Measurements from ENCODE around the gene KSR1.

DNA sequence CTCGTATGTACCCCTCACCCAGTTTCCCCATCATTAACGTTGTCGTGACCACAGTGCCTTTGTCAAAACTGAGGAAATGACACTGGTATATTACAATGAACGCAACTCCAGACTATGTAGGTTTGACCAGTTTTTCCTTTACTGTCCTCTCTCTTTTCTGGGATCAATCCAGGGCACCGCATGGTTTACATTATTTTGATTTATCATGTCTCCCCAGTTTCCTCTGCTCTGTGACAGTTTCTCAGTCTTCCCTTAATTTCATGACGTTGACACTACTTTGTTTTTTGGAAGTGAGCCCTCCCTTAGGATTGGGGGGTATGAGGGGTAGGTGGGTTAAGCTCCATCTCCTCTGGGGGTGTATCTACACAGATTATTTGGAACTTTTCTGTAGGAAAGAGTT lies 98.7 kb downstream of the KSR1 start:
- TF ChIP-seq, protein P1, sequence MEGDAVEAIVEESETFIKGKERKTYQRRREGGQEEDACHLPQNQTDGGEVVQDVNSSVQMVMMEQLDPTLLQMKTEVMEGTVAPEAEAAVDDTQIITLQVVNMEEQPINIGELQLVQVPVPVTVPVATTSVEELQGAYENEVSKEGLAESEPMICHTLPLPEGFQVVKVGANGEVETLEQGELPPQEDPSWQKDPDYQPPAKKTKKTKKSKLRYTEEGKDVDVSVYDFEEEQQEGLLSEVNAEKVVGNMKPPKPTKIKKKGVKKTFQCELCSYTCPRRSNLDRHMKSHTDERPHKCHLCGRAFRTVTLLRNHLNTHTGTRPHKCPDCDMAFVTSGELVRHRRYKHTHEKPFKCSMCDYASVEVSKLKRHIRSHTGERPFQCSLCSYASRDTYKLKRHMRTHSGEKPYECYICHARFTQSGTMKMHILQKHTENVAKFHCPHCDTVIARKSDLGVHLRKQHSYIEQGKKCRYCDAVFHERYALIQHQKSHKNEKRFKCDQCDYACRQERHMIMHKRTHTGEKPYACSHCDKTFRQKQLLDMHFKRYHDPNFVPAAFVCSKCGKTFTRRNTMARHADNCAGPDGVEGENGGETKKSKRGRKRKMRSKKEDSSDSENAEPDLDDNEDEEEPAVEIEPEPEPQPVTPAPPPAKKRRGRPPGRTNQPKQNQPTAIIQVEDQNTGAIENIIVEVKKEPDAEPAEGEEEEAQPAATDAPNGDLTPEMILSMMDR (IDR thresholded peaks at IDR 0.05) = no peak
- no peak for TF ChIP-seq ZFX (IDR thresholded peaks at IDR 0.05; ENCODE audit: borderline replicate concordance)

All from 22Rv1 (cell line).